Measurements from ENCODE around the gene CLDN3. TPM values are rescaled to one million over a fixed set of nuclear protein-coding genes. Genes with fewer than 3 reads are reported as not detected.

Gene CLDN3
- total RNA-seq, 1 donor from 2014 or later = 0.19 TPM

- Mint-ChIP-seq H3K27ac (ENCODE audit: unreplicated experiment) (no peak overlapping the region), H3K36me3 (ENCODE audit: low read depth) (no peaks in the 10 kb centered on the region), H3K4me3 (peak overlapping the region; percentile 75), H3K9me3 (no peaks in the 10 kb centered on the region), H3K4me1 (peaks cover 28% of the 10 kb centered on the region), H3K27me3 (ENCODE audit: low read depth) (peaks cover 21% of the 10 kb centered on the region)
- DNase-seq (ENCODE audit: low read depth, low spot score) = no peak
- TF ChIP-seq, protein P1, sequence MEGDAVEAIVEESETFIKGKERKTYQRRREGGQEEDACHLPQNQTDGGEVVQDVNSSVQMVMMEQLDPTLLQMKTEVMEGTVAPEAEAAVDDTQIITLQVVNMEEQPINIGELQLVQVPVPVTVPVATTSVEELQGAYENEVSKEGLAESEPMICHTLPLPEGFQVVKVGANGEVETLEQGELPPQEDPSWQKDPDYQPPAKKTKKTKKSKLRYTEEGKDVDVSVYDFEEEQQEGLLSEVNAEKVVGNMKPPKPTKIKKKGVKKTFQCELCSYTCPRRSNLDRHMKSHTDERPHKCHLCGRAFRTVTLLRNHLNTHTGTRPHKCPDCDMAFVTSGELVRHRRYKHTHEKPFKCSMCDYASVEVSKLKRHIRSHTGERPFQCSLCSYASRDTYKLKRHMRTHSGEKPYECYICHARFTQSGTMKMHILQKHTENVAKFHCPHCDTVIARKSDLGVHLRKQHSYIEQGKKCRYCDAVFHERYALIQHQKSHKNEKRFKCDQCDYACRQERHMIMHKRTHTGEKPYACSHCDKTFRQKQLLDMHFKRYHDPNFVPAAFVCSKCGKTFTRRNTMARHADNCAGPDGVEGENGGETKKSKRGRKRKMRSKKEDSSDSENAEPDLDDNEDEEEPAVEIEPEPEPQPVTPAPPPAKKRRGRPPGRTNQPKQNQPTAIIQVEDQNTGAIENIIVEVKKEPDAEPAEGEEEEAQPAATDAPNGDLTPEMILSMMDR (conservative IDR thresholded peaks at IDR 0.05) = no peak
Measured at GRCh38 chr7:73740212-73740611, 29.9 kb downstream of the CLDN3 start.

GRCh38 chr7:73739387-73739767 is 30.7 kb downstream of the CLDN3 start:
- H3K4me1 Mint-ChIP-seq = peaks cover 32% of the 10 kb centered on the region
- H3K27me3 Mint-ChIP-seq (ENCODE audit: low read depth) = peaks cover 21% of the 10 kb centered on the region
- H3K36me3 Mint-ChIP-seq (ENCODE audit: low read depth) = no peaks in the 10 kb centered on the region
- DNase-seq (ENCODE audit: low read depth, low spot score) = no peak
- no peaks in the 10 kb centered on the region for H3K9me3 Mint-ChIP-seq
- H3K27ac Mint-ChIP-seq (ENCODE audit: unreplicated experiment) = peak overlapping the region; percentile 96
- TF ChIP-seq, protein P1 (conservative IDR thresholded peaks at IDR 0.05) = no peak
- peak overlapping the region; percentile 92 for H3K4me3 Mint-ChIP-seq

GRCh38 chr7:73738612-73739386 is 31.3 kb downstream of the CLDN3 start, which contains the start of gene ABHD11:
ABHD11 (minus strand) TSS chr7:73738802; CDS start chr7:73738770, 32 bp downstream.
- Mint-ChIP-seq H3K9me3 (no peaks in the 10 kb centered on the region), H3K4me3 (peak within 1 kb of the TSS; percentile 92), H3K4me1 (peaks cover 31% of the 10 kb centered on the region), H3K36me3 (ENCODE audit: low read depth) (no peaks in the 10 kb centered on the region), H3K27ac (ENCODE audit: unreplicated experiment) (peak within 1 kb of the TSS; percentile 96), H3K27me3 (ENCODE audit: low read depth) (peaks cover 21% of the 10 kb centered on the region)
- TF ChIP-seq, protein P1 (conservative IDR thresholded peaks at IDR 0.05) = no peak
- peak; percentile 98 for DNase-seq (ENCODE audit: low read depth, low spot score)

DNA sequence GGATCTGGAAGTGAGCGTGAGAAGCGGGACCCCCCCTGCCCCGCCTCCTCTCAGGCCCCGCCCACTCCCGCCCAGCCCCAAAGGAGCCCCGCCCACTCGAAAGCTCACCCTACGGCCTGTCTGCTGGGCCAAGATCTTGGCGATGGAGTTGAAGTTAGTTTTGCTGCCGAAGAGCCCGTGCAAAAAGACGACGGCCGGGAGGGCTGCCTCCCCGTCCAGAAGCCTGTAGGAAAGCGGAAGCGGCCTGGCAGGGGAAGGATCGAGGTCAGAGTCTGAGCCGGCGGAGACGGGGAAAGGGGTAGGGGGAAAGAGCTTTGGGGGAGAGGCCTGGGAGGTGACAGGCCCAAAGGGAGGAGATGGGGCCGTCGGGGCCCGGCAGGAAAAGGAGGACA is 31.9 kb downstream of the CLDN3 start:
- no peaks in the 10 kb centered on the region for H3K9me3 Mint-ChIP-seq
- peaks cover 25% of the 10 kb centered on the region for H3K4me1 Mint-ChIP-seq
- DNase-seq (ENCODE audit: low read depth, low spot score) = peak; percentile 26
- no peaks in the 10 kb centered on the region for H3K36me3 Mint-ChIP-seq (ENCODE audit: low read depth)
- peak overlapping the region; percentile 92 for H3K4me3 Mint-ChIP-seq
- peak overlapping the region; percentile 95 for H3K27ac Mint-ChIP-seq (ENCODE audit: unreplicated experiment)
- H3K27me3 Mint-ChIP-seq (ENCODE audit: low read depth) = peaks cover 15% of the 10 kb centered on the region
- TF ChIP-seq, protein P1 (conservative IDR thresholded peaks at IDR 0.05) = no peak

- peak overlapping the region; percentile 92 for H3K4me3 Mint-ChIP-seq
- H3K9me3 Mint-ChIP-seq = no peaks in the 10 kb centered on the region
- TF ChIP-seq, protein P1 (conservative IDR thresholded peaks at IDR 0.05) = no peak
- peaks cover 11% of the 10 kb centered on the region for H3K27me3 Mint-ChIP-seq (ENCODE audit: low read depth)
- H3K36me3 Mint-ChIP-seq (ENCODE audit: low read depth) = no peaks in the 10 kb centered on the region
- no peak overlapping the region for H3K27ac Mint-ChIP-seq (ENCODE audit: unreplicated experiment)
- H3K4me1 Mint-ChIP-seq = peaks cover 19% of the 10 kb centered on the region
- DNase-seq (ENCODE audit: low read depth, low spot score) = no peak
Measured at GRCh38 chr7:73737491-73738219, 32.4 kb downstream of the CLDN3 start.

All from neural crest cell (in vitro differentiated cells).